Adrenal gland (tissue), 5 donors: ENCODE results near the gene CCDC17.

Source experiments
- CTCF ChIP-seq, 6 experiments: fragments of 450-650 bp in 4 of 6; fragments of 200-600 bp in 2 of 6; sonication (generic) in 1 of 6; IDR thresholded peaks; 1 replicate in 5 of 6; 2 replicates in 1 of 6; pipeline versions ENCODE4 v1.5.1 to v1.8.0; 2016 to 2021; ENCODE audit warnings: antibody characterized with exemption in 6 of 6, mild to moderate bottlenecking in 2 of 6, moderate library complexity in 1 of 6
- POLR2A ChIP-seq, 2 donors: fragments of 450-650 bp; IDR thresholded peaks; one replicate each; pipeline ENCODE4 v1.6.1; 2017; ENCODE audit warnings: antibody characterized with exemption in 2 of 2, mild to moderate bottlenecking in 2 of 2, moderate library complexity in 1 of 2
- donor health status: DM: no; HTN: no; CAD: no.

- TF ChIP-seq CTCF (IDR thresholded peaks at IDR 0.05) (peak in 1 of 6 experiments; percentile 0), POLR2A (IDR thresholded peaks at IDR 0.05) (no peak)
Measured at GRCh38 chr1:45584351-45585109, 39.3 kb downstream of the CCDC17 start.
